Aorta (tissue), 5 donors: Measurements from ENCODE around the gene TGFBR1. TPM values are rescaled to one million over a fixed set of nuclear protein-coding genes. Genes with fewer than 3 reads are reported as not detected.

ENCODE experiments used
- ATAC-seq: fragments of 200-7000 bp; cut with Tn5 transposase; one replicate; pipeline ENCODE4 v1.9.1; 2022; ENCODE audit warnings: moderate library complexity; ENCODE audit not compliant: low FRiP score
- DNase-seq, 2 donors: peaks; one replicate each; pipeline ENCODE4 v3.0.0-alpha.2; 2020
- H3K27ac ChIP-seq, 2 donors: one replicate each; pipeline ENCODE4 v1.5.1; 2013; ENCODE audit warnings: low read length in 2 of 2, mild to moderate bottlenecking in 2 of 2, moderate library complexity in 2 of 2, control low read depth in 1 of 2, inconsistent platforms in 1 of 2, low read depth in 1 of 2
- H3K27me3 ChIP-seq, 2 donors: one replicate each; pipeline ENCODE4 v1.6.1; 2013; ENCODE audit warnings: control low read depth in 1 of 2, low read length in 1 of 2, mild to moderate bottlenecking in 1 of 2, moderate library complexity in 1 of 2; ENCODE audit not compliant: insufficient read depth in 2 of 2, control insufficient read depth in 1 of 2
- H3K36me3 ChIP-seq, 2 donors: one replicate each; pipeline ENCODE4 v1.6.1; 2013; ENCODE audit warnings: control low read depth in 1 of 2, low read length in 1 of 2, mild to moderate bottlenecking in 1 of 2; ENCODE audit not compliant: insufficient read depth in 2 of 2, control insufficient read depth in 1 of 2
- H3K4me1 ChIP-seq, 2 donors: one replicate each; pipeline ENCODE4 v1.6.1; 2013; ENCODE audit warnings: low read length in 2 of 2, control low read depth in 1 of 2, mild to moderate bottlenecking in 1 of 2, moderate library complexity in 1 of 2; ENCODE audit not compliant: insufficient read depth in 2 of 2, control insufficient read depth in 1 of 2
- H3K4me3 ChIP-seq, 2 donors: one replicate each; pipeline ENCODE4 v1.5.1; 2013; ENCODE audit warnings: low read length in 2 of 2, control low read depth in 1 of 2, mild to moderate bottlenecking in 1 of 2
- H3K9me3 ChIP-seq: one replicate; pipeline ENCODE4 v1.6.1; 2013; ENCODE audit warnings: mild to moderate bottlenecking, low read length; ENCODE audit not compliant: control insufficient read depth
- WGBS, 2 donors: extraction: QIAGEN DNeasy Blood & Tissue Kit; methylation state at CpG; one replicate each; pipeline ENCODE4 v1.1.7; 2013; 5-methylcytosine and 5-hydroxymethylcytosine counted together
- intact Hi-C, 2 donors: fragments of 100-400 bp; cut with DNase I; formaldehyde crosslinking; loops; one replicate each; pipeline versions ENCODE4 v1.14.2 to v1.15.0; 2022
- polyA plus RNA-seq, 2 donors: library from polyadenylated mRNA; stranded (reverse); fragments of 200-250 nt; gene quantifications; one replicate each; pipeline ENCODE4 v1.2.3, GENCODE V29; 2013
- total RNA-seq, 2 donors: library from RNA; stranded (reverse); fragmentation: NEBNext Ultra II Directional; extraction: Animal tissue kit (Norgen Biotek cat#: 25700); gene quantifications; one replicate each; pipeline ENCODE4 v1.2.1, GENCODE V29; 2021
- donor health status: healthy with polysubstance abuse.
- donor health status: Bipolar disorder and iron deficiency.
- donor health status: DM: no; HTN: no; CAD: no.
- donor health status: DM: no; HTN: no; CAD: no.
- donor health status: DM: yes; HTN: yes; CAD: no.

TGFBR1 gene
- total and polyA plus RNA-seq, 4 donors = 21.9 to 156 (median 62.9) TPM

GRCh38 chr9:99142275-99142674 lies 37.4 kb downstream of the TGFBR1 start:
- 90 to 97% methylated on average over 4 of the region's 4 CpGs for WGBS, 2 donors
- H3K4me3 ChIP-seq = no peak overlapping the region
- H3K36me3 ChIP-seq = peaks cover 3 to 8% of the 10 kb centered on the region in 2 donors
- no peaks in the 10 kb centered on the region for H3K4me1 ChIP-seq
- H3K9me3 ChIP-seq = no peaks in the 10 kb centered on the region
- ATAC-seq = no peak
- no peaks in the 10 kb centered on the region for H3K27me3 ChIP-seq
- intact Hi-C loops = loop anchor here (5.0 to 10.0 kb wide), 3 partner anchors 140 to 287 kb away; no protein-coding TSS in a partner anchor
- DNase-seq = no peak
- H3K27ac ChIP-seq = no peak overlapping the region

GRCh38 chr9:99143655-99144054 lies 38.7 kb downstream of the TGFBR1 start:
- intact Hi-C loops = loop anchor here (5.0 to 10.0 kb wide), 3 partner anchors 141 to 289 kb away; no protein-coding TSS in a partner anchor
- Histone ChIP-seq H3K27ac (no peak overlapping the region), H3K36me3 (peaks cover 3 to 8% of the 10 kb centered on the region in 2 donors), H3K9me3 (no peaks in the 10 kb centered on the region), H3K4me1 (no peaks in the 10 kb centered on the region), H3K27me3 (no peaks in the 10 kb centered on the region), H3K4me3 (no peak overlapping the region)
- DNase-seq = no peak
- 89% methylated on average over 3 of the region's 3 CpGs for WGBS, 2 donors
- ATAC-seq = no peak

GRCh38 chr9:99144966-99145365 lies 40.1 kb downstream of the TGFBR1 start:
- intact Hi-C loops = loop anchor here (5.0 to 10.0 kb wide), 3 partner anchors 143 to 290 kb away; no protein-coding TSS in a partner anchor
- WGBS, 2 donors = 74 to 93% methylated on average over 4 of the region's 4 CpGs
- no peak overlapping the region for H3K27ac ChIP-seq

DNA sequence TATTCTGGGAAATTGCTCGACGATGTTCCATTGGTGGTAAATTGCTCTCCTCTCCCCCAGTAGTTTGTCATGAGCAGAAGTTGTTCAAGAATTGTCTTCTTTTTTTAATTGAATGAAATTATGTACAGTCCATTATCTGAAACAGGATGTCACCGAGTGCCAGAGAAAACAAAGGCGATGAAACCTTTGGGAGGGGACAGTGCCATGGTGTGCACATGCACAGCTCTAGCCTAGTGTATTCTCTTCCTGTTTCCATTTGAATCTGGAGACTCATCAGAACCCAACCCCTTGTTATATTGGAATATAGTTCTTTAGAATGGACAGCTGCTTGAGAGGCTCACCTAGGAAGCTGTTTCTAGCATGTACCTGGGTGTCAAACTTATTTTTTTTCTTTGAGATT lies 41.7 kb downstream of the TGFBR1 start:
- DNase-seq = no peak
- Histone ChIP-seq H3K4me3 (no peak overlapping the region), H3K27ac (no peak overlapping the region), H3K27me3 (no peaks in the 10 kb centered on the region), H3K4me1 (no peaks in the 10 kb centered on the region), H3K36me3 (peaks cover 3 to 8% of the 10 kb centered on the region in 2 donors), H3K9me3 (no peaks in the 10 kb centered on the region)
- 74 to 77% methylated on average over 4 of the region's 4 CpGs for WGBS, 2 donors
- ATAC-seq = no peak
- intact Hi-C loops = loop anchor here in 1 of 2 donors (10.0 kb wide), 1 partner anchor 292 kb away; no protein-coding TSS in a partner anchor

More at GRCh38 chr9:99144966-99145365, 40.1 kb downstream of the TGFBR1 start:
- H3K36me3 ChIP-seq = peaks cover 3 to 8% of the 10 kb centered on the region in 2 donors
- ATAC-seq = no peak
- H3K27me3 ChIP-seq = no peaks in the 10 kb centered on the region
- H3K4me1 ChIP-seq = no peaks in the 10 kb centered on the region
- no peaks in the 10 kb centered on the region for H3K9me3 ChIP-seq
- no peak for DNase-seq
- H3K4me3 ChIP-seq = no peak overlapping the region

GRCh38 chr9:99147177-99147576 lies 42.3 kb downstream of the TGFBR1 start:
- peaks cover 7 to 8% of the 10 kb centered on the region in 2 donors for H3K36me3 ChIP-seq
- no peaks in the 10 kb centered on the region for H3K9me3 ChIP-seq
- DNase-seq = no peak
- intact Hi-C loops = loop anchor here in 1 of 2 donors (10.0 kb wide), 1 partner anchor 292 kb away; no protein-coding TSS in a partner anchor
- H3K4me1 ChIP-seq = no peaks in the 10 kb centered on the region
- no peak overlapping the region for H3K27ac ChIP-seq
- ATAC-seq = no peak
- no peaks in the 10 kb centered on the region for H3K27me3 ChIP-seq
- H3K4me3 ChIP-seq = no peak overlapping the region

- 81 to 84% methylated on average over 8 of the region's 8 CpGs for WGBS, 2 donors
Measured at GRCh38 chr9:99150451-99151171, 45.7 kb downstream of the TGFBR1 start.

GRCh38 chr9:99154356-99154755 lies 49.4 kb downstream of the TGFBR1 start:
- DNase-seq = no peak
- intact Hi-C loops = no loop called here
- Histone ChIP-seq H3K9me3 (no peaks in the 10 kb centered on the region), H3K4me3 (no peak overlapping the region), H3K36me3 (peaks cover 0 to 4% of the 10 kb centered on the region in 2 donors), H3K27me3 (no peaks in the 10 kb centered on the region), H3K4me1 (no peaks in the 10 kb centered on the region), H3K27ac (no peak overlapping the region)
- WGBS, 2 donors = 73 to 77% methylated on average over 3 of the region's 3 CpGs
- ATAC-seq = no peak

More at GRCh38 chr9:99150451-99151171, 45.7 kb downstream of the TGFBR1 start:
- Histone ChIP-seq H3K4me1 (no peaks in the 10 kb centered on the region), H3K27ac (no peak overlapping the region), H3K4me3 (no peak overlapping the region), H3K36me3 (peaks cover 5 to 7% of the 10 kb centered on the region in 2 donors), H3K27me3 (no peaks in the 10 kb centered on the region), H3K9me3 (no peaks in the 10 kb centered on the region)
- ATAC-seq (no peak), DNase-seq (no peak)
- intact Hi-C loops = no loop called here

DNA sequence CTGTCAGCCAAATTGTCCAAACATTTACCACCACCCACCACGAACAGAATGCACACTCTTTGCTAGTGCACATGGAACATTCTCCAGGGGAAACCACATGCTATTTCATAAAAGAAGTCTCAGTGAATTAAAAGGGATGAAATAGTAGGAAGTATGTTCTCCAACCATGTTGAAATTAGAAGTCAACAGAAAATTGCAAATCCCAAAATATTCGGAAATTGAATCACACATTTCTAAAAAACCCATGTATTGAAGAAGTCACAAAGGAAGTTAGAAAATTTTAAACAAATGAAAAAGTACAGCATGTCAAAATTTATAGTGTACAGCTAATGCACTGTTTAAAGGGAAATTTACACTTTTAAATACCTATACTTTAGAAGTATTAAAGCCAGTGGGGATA lies 50.8 kb downstream of the TGFBR1 start:
- Histone ChIP-seq H3K4me3 (no peak overlapping the region), H3K36me3 (peaks cover 0 to 4% of the 10 kb centered on the region in 2 donors), H3K9me3 (no peaks in the 10 kb centered on the region), H3K27ac (no peak overlapping the region), H3K27me3 (no peaks in the 10 kb centered on the region), H3K4me1 (no peaks in the 10 kb centered on the region)
- 48 to 63% methylated on average over 2 of the region's 2 CpGs for WGBS, 2 donors
- intact Hi-C loops = no loop called here
- no peak for DNase-seq
- ATAC-seq = no peak

DNA sequence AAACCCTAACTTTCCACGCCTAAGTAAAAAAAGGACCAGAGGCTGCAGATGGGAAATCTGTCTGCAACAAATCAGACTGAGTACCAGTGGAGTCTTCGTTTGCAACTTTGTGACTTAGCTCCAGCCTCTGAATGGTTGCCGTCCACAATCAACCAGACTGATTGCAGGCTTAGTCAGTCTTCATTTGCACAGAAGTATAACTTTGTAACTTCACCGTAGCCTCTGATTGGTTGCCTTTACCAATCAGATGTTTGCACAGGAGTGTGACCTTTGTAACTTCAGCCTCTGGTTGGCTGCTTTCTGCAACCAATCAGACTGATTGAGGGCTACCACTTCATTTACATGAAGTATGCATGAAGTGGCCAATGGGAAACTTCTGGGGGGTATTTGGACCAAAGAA lies 53.7 kb downstream of the TGFBR1 start:
- 43 to 47% methylated on average over 4 of the region's 4 CpGs for WGBS, 2 donors

More for the DNA sequence above, 53.7 kb downstream of the TGFBR1 start:
- no peak overlapping the region for H3K4me3 ChIP-seq
- no peaks in the 10 kb centered on the region for H3K9me3 ChIP-seq
- no peak overlapping the region for H3K27ac ChIP-seq
- intact Hi-C loops = no loop called here
- DNase-seq = no peak
- H3K4me1 ChIP-seq = peaks cover 0 to 5% of the 10 kb centered on the region in 2 donors
- no peaks in the 10 kb centered on the region for H3K36me3 ChIP-seq
- no peaks in the 10 kb centered on the region for H3K27me3 ChIP-seq
- no peak for ATAC-seq
